IPS-18a (cell line): ENCODE data around the gene GPC6.

ENCODE experiments used
- H3K27ac ChIP-seq: one replicate; pipeline ENCODE4 v1.5.1; 2013; ENCODE audit warnings: low read length
- H3K27me3 ChIP-seq: one replicate; pipeline ENCODE4 v1.6.1; 2013; ENCODE audit warnings: mild to moderate bottlenecking, low read length; ENCODE audit not compliant: control insufficient read depth, insufficient read depth
- H3K36me3 ChIP-seq: one replicate; pipeline ENCODE4 v1.6.1; 2013; ENCODE audit warnings: low read depth, low read length; ENCODE audit not compliant: control insufficient read depth
- H3K4me1 ChIP-seq: one replicate; pipeline ENCODE4 v1.6.1; 2013; ENCODE audit warnings: low read depth, low read length; ENCODE audit not compliant: control insufficient read depth
- H3K4me3 ChIP-seq: one replicate; pipeline ENCODE4 v1.5.1; 2013; ENCODE audit warnings: low read length
- H3K9ac ChIP-seq: one replicate; pipeline ENCODE4 v1.6.1; 2013; ENCODE audit warnings: mild to moderate bottlenecking, low read length, moderate library complexity
- H3K9me3 ChIP-seq: one replicate; pipeline ENCODE4 v1.6.1; 2013; ENCODE audit warnings: low read depth, low read length; ENCODE audit not compliant: control insufficient read depth

The GPC6 gene

DNA sequence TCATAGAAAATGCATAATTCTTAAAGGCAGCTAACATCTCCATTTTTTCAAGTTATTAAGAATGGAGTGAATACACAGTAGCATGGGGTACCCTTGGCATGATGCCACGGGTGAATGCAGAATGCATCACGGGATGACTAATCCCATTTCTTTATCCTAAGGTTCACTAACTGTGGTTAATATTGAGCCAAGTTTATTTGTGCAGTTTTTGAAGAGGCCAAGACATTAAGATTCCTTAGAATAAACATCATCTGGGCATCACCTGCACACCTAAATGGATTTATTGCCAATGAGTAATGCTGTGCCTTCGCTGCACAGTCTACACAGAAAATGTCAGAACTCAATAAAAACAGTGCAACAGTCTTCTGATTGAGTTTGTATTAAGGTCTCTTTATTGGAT, 333.1 kb downstream of the GPC6 start:
- H3K9ac ChIP-seq = no peak overlapping the region
- no peak overlapping the region for H3K4me3 ChIP-seq
- H3K27me3 ChIP-seq = no peaks in the 10 kb centered on the region
- no peak overlapping the region for H3K27ac ChIP-seq
- H3K4me1 ChIP-seq = peaks cover 43% of the 10 kb centered on the region
- no peaks in the 10 kb centered on the region for H3K36me3 ChIP-seq
- H3K9me3 ChIP-seq = no peaks in the 10 kb centered on the region

GRCh38 chr13:93561576-93562225, 335.1 kb downstream of the GPC6 start:
- H3K4me3 ChIP-seq = peak overlapping the region; percentile 6

DNA sequence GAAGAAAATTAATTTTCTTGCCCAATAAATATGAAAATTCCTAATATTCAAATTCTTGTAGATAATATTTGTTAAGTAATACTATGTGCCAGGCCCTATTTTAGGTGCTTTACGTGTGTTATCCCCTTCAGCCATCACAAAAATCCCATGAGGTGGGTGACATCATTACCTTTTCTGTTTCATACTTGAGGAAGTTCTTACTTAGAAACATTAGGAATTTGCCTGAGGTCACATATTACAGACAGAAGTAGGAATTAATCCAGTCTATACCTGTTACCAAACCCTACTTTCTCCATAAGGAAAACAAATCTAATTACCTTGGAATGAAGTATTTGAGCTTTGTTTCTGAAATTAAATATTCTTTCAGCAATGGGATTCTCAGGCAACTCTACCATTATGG, 336.1 kb downstream of the GPC6 start:
- Histone ChIP-seq H3K4me3 (no peak overlapping the region), H3K4me1 (peaks cover 35% of the 10 kb centered on the region), H3K27ac (no peak overlapping the region), H3K9ac (no peak overlapping the region), H3K27me3 (no peaks in the 10 kb centered on the region), H3K9me3 (no peaks in the 10 kb centered on the region), H3K36me3 (no peaks in the 10 kb centered on the region)

More at GRCh38 chr13:93561576-93562225, 335.1 kb downstream of the GPC6 start:
- H3K4me1 ChIP-seq = peaks cover 35% of the 10 kb centered on the region
- no peaks in the 10 kb centered on the region for H3K27me3 ChIP-seq
- no peaks in the 10 kb centered on the region for H3K9me3 ChIP-seq
- no peaks in the 10 kb centered on the region for H3K36me3 ChIP-seq
- peak overlapping the region; percentile 63 for H3K27ac ChIP-seq
- H3K9ac ChIP-seq = no peak overlapping the region

DNA sequence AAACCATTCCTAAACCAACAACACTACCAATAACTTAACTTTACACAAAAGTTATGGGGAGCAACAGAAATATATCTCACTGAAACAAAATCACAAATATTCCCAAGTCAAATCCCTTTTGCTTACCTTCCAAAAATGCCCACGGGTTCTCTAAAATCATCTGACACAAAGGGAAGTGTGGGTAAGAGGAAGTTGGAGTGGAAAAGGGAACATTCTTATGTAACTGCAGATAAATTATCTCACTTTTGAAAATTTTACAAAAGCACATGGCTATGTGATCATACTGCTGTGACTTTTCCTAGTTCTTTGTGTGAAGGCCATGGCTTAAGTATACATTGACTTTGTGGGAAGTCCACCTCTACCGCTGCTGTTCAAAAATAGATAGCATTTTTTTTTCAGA, 350.5 kb downstream of the GPC6 start:
- Histone ChIP-seq H3K9me3 (no peaks in the 10 kb centered on the region), H3K27me3 (no peaks in the 10 kb centered on the region), H3K36me3 (no peaks in the 10 kb centered on the region), H3K27ac (no peak overlapping the region), H3K4me3 (no peak overlapping the region), H3K9ac (no peak overlapping the region), H3K4me1 (no peaks in the 10 kb centered on the region)

GRCh38 chr13:93589788-93590187, 363.2 kb downstream of the GPC6 start:
- no peaks in the 10 kb centered on the region for H3K4me1 ChIP-seq
- H3K4me3 ChIP-seq = no peak overlapping the region
- no peaks in the 10 kb centered on the region for H3K36me3 ChIP-seq
- H3K9me3 ChIP-seq = no peaks in the 10 kb centered on the region
- no peaks in the 10 kb centered on the region for H3K27me3 ChIP-seq
- no peak overlapping the region for H3K9ac ChIP-seq
- no peak overlapping the region for H3K27ac ChIP-seq

GRCh38 chr13:93603043-93603442, 376.4 kb downstream of the GPC6 start:
- no peak overlapping the region for H3K9ac ChIP-seq
- H3K27ac ChIP-seq = no peak overlapping the region
- no peaks in the 10 kb centered on the region for H3K27me3 ChIP-seq
- no peaks in the 10 kb centered on the region for H3K9me3 ChIP-seq
- H3K4me1 ChIP-seq = no peaks in the 10 kb centered on the region
- no peak overlapping the region for H3K4me3 ChIP-seq
- no peaks in the 10 kb centered on the region for H3K36me3 ChIP-seq

DNA sequence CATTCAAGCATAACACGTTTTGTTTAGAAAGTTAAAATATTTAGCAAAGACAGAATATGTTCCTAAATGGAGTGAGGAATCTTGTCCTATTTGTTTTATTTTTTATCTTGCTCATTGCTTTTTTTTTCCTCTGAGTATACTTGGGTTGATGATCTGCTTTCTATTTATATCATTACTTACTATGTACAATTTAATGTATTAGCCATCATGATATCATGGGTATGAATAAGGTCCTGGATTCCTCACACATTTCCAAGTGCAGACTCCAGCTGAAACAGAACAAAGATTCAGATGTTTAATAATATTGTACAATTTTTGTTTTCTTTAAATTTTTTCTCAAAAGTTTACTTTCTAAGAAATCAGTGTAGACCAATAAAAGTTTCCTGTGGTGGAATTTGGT, 388.2 kb downstream of the GPC6 start:
- Histone ChIP-seq H3K9me3 (no peaks in the 10 kb centered on the region), H3K4me3 (no peak overlapping the region), H3K36me3 (no peaks in the 10 kb centered on the region), H3K27ac (no peak overlapping the region), H3K4me1 (peaks cover 5% of the 10 kb centered on the region), H3K9ac (no peak overlapping the region), H3K27me3 (no peaks in the 10 kb centered on the region)

GRCh38 chr13:93620181-93620765, 393.7 kb downstream of the GPC6 start:
- H3K27ac ChIP-seq = no peak overlapping the region
- H3K4me3 ChIP-seq = no peak overlapping the region
- no peaks in the 10 kb centered on the region for H3K27me3 ChIP-seq
- H3K4me1 ChIP-seq = peaks cover 10% of the 10 kb centered on the region
- H3K9ac ChIP-seq = no peak overlapping the region
- H3K36me3 ChIP-seq = no peaks in the 10 kb centered on the region
- no peaks in the 10 kb centered on the region for H3K9me3 ChIP-seq

DNA sequence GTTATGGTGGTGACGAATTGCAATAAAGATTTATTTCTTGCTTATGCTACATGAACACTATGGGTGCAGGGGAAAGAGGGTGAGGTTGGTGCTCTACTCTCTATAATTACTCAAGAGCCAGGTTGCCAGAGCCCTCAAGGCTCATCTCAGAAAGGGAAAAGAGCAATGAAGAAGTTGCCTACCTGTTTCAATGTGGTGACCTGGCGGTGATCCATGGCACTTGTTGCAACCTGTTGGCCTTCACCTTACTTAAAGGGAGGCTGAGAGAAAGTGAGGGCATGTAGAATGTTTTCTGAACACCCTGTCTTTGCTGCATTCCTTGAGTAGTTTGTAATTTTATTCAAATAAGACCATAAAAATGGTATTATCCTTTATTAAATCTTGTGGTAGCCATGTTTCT, 394.4 kb downstream of the GPC6 start:
- Histone ChIP-seq H3K9me3 (no peaks in the 10 kb centered on the region), H3K9ac (no peak overlapping the region), H3K36me3 (no peaks in the 10 kb centered on the region), H3K27ac (no peak overlapping the region), H3K4me3 (no peak overlapping the region), H3K27me3 (no peaks in the 10 kb centered on the region), H3K4me1 (peaks cover 10% of the 10 kb centered on the region)

DNA sequence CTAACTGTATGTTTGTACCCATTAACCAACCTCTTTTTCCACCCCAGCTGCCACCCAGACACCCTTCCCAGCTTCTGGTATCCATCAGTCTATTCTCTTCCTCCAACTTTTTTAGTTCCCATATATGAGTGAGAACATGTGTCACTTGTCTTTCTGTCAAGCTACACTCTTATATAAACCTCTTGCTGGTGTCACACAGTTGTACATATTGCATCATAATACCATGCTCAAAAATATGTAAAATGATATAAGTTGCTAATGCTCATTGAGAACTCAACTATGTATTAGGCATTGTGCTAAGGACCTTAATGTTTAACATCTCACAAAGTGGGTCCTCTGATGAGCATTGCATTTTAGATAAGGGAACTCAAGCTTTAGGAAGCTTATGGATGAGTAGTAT, 395.4 kb downstream of the GPC6 start:
- Histone ChIP-seq H3K4me1 (peaks cover 10% of the 10 kb centered on the region), H3K36me3 (no peaks in the 10 kb centered on the region), H3K4me3 (no peak overlapping the region), H3K9me3 (no peaks in the 10 kb centered on the region), H3K27me3 (no peaks in the 10 kb centered on the region), H3K27ac (no peak overlapping the region), H3K9ac (no peak overlapping the region)

DNA sequence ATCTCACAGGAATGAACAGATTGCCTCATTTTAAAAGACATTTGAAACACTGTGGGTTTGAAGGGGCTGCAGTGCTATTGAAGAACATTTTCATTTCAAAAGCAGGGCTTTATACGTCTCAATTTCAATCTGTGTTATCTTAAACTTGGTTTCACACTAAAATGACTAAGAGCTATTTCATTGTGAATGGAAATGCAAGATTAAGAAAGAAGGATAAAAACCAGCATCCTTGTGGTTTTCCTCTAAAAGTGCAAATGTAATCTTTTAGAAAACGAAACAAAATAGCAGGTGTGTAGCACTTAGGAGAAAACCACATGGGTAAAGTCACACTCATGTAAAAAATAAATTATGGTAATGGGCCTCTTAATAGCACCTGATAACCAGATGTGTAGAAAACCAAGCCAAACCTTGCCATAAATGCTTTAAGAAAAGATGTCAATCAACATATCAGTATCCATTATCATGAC, 397.7 kb downstream of the GPC6 start:
- Histone ChIP-seq H3K36me3 (no peaks in the 10 kb centered on the region), H3K9ac (no peak overlapping the region), H3K9me3 (no peaks in the 10 kb centered on the region), H3K4me1 (peaks cover 15% of the 10 kb centered on the region), H3K27ac (no peak overlapping the region), H3K4me3 (no peak overlapping the region), H3K27me3 (no peaks in the 10 kb centered on the region)

DNA sequence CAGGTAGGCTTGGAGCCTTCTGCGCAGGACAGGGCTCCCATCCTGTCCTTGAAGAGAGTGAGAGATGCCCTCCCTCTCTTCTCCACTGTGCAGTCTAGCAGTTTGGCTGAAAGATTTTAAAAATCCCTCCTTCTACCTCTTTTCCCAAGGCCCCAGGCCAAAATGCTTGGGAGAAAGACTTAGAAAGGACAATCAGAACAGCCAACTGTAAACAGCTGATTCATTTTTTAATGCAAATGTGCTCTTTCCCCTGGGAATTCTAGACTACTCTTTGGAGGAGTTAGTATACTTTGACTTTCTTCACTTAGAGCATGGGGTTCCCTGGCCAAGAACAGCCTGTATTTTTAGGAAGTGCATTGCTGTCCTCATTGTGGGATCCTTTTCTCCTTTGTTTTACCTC, 398.9 kb downstream of the GPC6 start:
- H3K4me1 ChIP-seq = peaks cover 15% of the 10 kb centered on the region
- H3K9me3 ChIP-seq = no peaks in the 10 kb centered on the region
- no peak overlapping the region for H3K27ac ChIP-seq
- H3K27me3 ChIP-seq = no peaks in the 10 kb centered on the region
- H3K4me3 ChIP-seq = no peak overlapping the region
- H3K36me3 ChIP-seq = no peaks in the 10 kb centered on the region
- H3K9ac ChIP-seq = no peak overlapping the region
